GM19468 (cell line): ENCODE data around the gene CDHR3.

Source experiments
- ATAC-seq: cut with Tn5 transposase; IDR thresholded peaks from one replicate; pipeline ENCODE4 v1.9.1; 2021; ENCODE audit warnings: mild to moderate bottlenecking, moderate library complexity, moderate number of reproducible peaks; ENCODE audit not compliant: unreplicated experiment; ENCODE audit errors: extremely low read depth

CDHR3 gene, protein sequence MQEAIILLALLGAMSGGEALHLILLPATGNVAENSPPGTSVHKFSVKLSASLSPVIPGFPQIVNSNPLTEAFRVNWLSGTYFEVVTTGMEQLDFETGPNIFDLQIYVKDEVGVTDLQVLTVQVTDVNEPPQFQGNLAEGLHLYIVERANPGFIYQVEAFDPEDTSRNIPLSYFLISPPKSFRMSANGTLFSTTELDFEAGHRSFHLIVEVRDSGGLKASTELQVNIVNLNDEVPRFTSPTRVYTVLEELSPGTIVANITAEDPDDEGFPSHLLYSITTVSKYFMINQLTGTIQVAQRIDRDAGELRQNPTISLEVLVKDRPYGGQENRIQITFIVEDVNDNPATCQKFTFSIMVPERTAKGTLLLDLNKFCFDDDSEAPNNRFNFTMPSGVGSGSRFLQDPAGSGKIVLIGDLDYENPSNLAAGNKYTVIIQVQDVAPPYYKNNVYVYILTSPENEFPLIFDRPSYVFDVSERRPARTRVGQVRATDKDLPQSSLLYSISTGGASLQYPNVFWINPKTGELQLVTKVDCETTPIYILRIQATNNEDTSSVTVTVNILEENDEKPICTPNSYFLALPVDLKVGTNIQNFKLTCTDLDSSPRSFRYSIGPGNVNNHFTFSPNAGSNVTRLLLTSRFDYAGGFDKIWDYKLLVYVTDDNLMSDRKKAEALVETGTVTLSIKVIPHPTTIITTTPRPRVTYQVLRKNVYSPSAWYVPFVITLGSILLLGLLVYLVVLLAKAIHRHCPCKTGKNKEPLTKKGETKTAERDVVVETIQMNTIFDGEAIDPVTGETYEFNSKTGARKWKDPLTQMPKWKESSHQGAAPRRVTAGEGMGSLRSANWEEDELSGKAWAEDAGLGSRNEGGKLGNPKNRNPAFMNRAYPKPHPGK

DNA sequence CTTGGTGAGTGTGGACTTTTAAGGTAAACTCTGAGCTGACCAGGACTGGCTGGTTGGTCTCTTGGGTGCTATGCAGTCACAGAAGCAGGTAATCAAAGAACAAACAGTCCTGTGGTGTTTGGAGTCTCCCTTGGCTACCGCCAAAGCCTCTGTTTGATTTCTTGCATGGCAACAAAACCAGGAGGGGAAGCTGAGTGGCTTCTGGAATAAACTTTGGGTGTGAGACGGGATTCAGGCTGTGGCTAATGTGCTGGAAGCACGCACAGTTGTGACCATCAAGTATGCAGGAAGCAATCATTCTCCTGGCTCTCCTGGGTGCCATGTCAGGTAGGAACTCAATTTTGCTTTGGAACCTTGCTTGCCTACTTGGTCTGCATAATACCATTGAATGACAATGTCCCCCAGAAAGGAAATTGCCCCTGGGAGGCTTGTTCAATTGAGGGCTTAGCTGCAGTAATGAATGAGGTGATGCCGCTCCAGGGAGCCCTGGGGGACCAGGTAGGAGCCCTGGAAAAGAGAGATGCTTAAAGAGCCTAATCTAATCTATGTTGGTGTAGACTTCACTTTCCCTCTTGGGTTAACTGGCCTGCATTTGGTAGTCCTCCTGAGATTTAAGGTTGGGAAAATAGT lies at the start of gene CDHR3:
Gene CDHR3 (plus strand): TSS at position 227 of the 630 bp plus-strand sequence. CDS start 55 bp downstream, at position 282.
- no peak for ATAC-seq

DNA sequence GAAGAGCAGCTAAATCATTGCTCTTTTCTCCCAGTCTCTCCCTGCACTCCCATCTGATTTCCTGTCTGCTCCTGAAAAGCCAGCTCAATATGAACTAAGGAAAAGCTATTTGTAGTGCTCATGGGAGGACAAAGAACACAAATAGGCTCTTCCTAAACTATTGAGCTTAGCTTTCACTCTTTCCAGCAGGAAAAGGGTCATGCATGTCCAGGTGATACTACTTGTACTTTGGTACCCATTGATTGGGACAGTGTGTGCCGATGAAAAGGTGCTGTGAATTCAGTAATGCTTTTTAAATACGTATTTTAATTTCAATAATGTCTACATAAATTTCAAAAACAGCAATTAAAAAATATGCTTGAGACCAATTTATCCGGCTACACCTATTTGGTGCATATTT lies 49.1 kb upstream of the CDHR3 start:
- no peak for ATAC-seq

DNA sequence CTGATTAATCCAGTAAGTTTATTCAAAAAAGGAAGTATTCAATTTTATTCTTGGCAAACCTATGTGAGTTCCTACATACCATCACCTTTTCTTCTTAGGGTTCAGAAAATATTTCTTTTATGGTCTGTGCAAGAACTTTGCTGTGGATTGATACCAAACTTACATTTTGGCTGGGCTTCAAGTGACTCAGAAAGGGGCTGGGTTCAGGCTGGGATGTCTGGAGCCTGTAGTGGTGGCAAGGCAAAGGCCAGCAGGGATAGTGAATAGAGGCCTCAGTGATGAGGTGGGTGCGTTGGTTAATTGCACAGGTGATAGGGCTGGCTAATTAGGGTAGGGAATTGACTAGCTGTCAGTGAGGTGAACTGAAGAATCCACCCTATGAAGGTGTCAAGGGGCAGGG lies 46.5 kb upstream of the CDHR3 start:
- no peak for ATAC-seq

DNA sequence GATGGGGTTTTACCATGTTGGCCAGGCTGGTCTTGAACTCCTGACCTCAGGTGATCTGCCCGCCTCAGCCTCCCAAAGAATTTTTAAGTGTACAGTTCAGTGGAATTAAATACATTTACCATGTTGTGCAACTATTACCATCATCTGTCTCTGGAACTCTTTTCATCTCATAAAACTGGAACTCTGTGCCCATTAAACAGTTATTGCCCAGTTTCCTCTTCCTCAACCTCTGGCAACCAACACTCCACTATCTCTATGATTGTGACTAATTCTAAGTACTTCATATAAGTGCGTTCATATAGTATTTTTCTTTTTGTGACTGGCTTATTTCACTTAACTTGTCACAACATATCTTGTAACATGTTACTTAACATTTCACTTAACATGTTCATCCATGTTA lies 45.4 kb upstream of the CDHR3 start:
- no peak for ATAC-seq

DNA sequence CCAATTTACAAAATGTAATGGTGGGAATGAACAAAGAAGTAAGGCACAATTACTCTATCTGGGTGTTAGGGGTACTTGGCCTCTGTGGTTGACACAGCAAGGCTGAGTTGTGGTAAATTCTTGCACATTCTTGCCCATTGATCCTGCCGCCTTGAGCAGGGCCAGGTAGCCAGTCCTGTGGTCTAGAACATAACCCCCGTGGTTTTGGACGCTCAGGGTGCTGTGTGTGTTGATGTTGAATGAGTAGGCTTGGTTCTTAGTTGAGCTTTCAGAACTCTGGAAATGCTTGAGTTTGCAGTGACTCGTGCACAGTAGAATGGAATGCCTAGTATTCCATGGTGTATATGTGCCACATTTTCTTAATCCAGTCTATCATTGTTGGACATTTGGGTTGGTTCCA lies 42.3 kb upstream of the CDHR3 start:
- no peak for ATAC-seq

GRCh38 chr7:105924945-105925344 lies 38.1 kb upstream of the CDHR3 start:
- ATAC-seq: no peak

DNA sequence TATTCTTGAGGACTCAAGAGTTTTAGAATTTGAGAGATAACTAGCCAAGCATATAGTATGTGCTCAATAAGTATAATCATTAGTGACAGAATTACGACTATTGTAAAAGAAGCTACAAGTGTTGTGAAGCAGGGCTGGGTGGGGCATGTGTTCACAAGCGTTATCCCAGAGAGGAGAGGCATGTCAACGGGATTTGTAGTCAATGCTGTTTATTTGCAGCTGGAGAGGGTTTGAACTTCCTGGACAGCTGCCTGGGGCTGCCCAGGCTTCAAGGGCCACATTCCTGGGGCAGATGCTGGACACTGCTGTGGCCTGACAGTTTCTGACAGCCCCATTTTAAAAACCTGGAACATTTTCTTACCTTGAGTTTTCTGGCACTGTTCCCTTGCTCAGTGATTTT lies 36.9 kb upstream of the CDHR3 start:
- ATAC-seq: no peak

DNA sequence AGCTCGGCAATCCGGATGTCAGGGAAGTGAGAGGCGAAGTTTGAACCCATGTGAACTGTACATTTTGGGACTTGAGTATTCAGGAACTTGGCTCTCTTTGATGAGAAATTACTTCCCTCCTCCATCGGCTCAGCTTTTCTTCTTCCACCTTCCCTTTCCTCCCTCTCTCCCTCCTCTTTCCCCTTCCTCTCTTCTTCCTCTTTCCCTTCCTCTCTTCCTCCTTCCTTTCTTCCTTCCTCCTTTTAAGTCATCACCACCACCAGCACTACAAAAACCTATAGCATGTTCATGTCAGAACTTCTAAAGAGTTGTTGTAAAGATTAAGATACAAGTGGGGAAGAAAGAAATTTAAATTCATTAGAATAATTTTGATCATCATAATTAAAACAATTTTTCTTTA lies 31.9 kb upstream of the CDHR3 start:
- ATAC-seq: no peak

GRCh38 chr7:105932835-105933477 lies 30.1 kb upstream of the CDHR3 start:
- no peak for ATAC-seq

GRCh38 chr7:105934572-105935185 lies 28.4 kb upstream of the CDHR3 start:
- no peak for ATAC-seq

GRCh38 chr7:105935250-105935649 lies 27.8 kb upstream of the CDHR3 start:
- no peak for ATAC-seq

DNA sequence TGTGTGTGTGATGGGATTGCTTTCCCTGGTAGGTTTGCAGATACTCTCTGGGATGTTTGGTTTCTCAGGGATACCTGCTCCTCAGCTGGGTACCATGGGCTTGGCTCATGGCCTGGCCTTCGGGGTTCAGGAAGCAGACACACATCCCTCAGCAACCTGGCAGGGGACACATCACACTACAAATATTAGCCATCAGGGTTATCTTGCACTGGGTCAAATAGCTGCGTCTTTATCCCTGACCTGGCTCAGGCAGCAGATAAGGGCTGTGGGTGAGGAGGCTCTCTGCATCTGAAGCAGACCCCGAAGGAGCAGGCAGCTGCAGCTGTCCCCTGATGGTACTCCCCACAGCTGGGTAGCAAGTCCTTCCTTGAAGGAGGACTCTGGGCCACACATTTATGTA lies 25.7 kb upstream of the CDHR3 start:
- no peak for ATAC-seq

GRCh38 chr7:105940109-105940508 lies 23.0 kb upstream of the CDHR3 start:
- ATAC-seq: no peak

DNA sequence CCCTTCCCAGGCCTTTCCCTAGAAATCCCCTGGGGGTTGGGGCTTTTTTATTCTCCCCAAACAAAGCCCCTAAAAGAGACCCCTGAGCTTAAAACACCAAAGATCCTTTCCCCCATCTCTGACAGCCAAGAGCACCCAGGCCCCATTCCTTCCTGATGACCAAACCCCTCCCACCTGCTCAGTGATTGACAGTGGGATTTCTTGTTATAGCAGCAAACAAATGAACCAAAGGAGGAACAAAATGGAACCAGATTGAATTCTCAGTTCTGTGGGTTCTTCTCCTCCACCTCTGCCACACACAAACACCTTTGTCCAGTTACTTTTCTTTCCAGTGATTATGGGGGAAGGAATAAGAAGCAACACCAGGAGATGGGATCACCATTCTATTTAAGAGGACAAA lies 21.5 kb upstream of the CDHR3 start:
- ATAC-seq: no peak

DNA sequence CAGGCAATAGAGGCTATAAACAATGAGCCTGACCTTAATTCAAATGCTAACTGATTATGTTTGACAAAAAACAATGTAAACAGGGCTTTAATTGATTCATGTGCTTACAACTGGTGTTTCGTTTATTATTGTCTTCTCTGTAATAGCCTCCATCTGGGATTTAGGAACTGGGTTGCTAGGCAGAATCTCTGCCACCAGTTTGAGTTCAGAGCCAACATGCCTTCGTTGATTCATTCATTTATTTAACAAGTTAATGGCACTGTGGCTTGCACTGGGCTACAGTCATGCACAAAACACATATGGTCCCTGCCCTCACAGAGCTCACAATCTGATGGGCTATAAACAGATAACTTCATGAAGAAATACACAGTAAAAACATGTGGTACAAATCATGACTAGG lies 19.6 kb upstream of the CDHR3 start:
- ATAC-seq: no peak

DNA sequence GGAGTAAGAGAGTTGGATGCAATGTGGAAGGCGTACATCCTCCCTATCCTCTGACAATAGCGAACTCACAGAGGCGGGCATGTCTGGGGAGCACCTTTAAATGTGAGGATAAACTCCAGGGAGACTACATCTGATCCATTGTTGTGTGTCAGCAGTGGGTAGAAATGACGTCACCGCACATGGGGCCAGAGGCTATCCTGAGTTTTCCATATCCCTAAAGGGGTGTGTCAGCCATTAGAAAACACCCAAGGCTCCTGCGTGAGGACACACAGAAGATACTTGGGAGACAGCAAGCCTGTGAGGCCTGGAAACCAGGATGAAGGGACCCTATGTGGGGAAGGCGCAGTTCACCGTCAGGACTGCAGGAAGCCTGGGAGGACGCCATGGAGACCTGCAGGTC lies 17.2 kb upstream of the CDHR3 start:
- ATAC-seq: no peak

GRCh38 chr7:105951597-105951996 lies 11.5 kb upstream of the CDHR3 start:
- ATAC-seq: no peak

- no peak for ATAC-seq
Observed at GRCh38 chr7:105952917-105953595, 10.0 kb upstream of the CDHR3 start.

DNA sequence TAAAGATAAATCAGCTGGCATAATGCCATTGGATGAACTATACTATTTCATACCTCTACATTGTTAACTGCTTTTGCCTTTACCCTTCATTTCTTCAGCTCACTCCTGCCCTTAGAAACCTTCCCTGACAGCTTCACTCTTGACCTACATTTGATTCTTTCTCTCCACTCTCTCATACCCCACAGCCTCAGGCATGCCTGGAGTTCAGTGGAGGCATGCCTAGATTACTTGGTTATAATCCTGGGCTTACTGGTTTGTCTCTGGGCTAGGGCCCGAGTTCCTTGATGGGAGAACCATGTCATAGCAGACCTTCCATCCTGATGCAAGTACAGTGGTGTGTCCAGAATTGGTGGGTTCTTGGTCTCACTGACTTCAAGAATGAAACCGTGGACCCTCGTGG lies 8.4 kb upstream of the CDHR3 start:
- ATAC-seq: no peak
